Adrenal gland (tissue), 5 donors: ENCODE measurements around the gene ABCB10.

Experiments
- CTCF ChIP-seq, 6 experiments: fragments of 450-650 bp in 4 of 6; fragments of 200-600 bp in 2 of 6; sonication (generic) in 1 of 6; IDR thresholded peaks; 1 replicate in 5 of 6; 2 replicates in 1 of 6; pipeline versions ENCODE4 v1.5.1 to v1.8.0; 2016 to 2021; ENCODE audit warnings: antibody characterized with exemption in 6 of 6, mild to moderate bottlenecking in 2 of 6, moderate library complexity in 1 of 6
- POLR2A ChIP-seq, 2 donors: fragments of 450-650 bp; IDR thresholded peaks; one replicate each; pipeline ENCODE4 v1.6.1; 2017; ENCODE audit warnings: antibody characterized with exemption in 2 of 2, mild to moderate bottlenecking in 2 of 2, moderate library complexity in 1 of 2
- donor health status: DM: no; HTN: no; CAD: no.

GRCh38 chr1:229562686-229563085 lies 4.2 kb upstream of the ABCB10 start:
- TF ChIP-seq CTCF (IDR thresholded peaks at IDR 0.05) (no peak), POLR2A (IDR thresholded peaks at IDR 0.05) (no peak)
